ENCODE results near the gene ZNRF1. TPM values are rescaled to one million over a fixed set of nuclear protein-coding genes. Genes with fewer than 3 reads are reported as not detected.

The ZNRF1 gene
- total RNA-seq (2016; rRNA removed; fragmentation: Illumina TruSeq; extraction: Trizol) (32.3 and 43.9 TPM in 2 replicates), polyA plus RNA-seq (2011; rRNA removed) (57.8 and 58.7 TPM in 2 replicates), polyA minus RNA-seq (2011; rRNA and poly(A)+ RNA removed; ENCODE audit: low replicate concordance) (21.3 and 56.1 TPM in 2 replicates), Bru-seq, nascent RNA (percentile 89 among the genes with signal in this experiment), BruChase-seq, experiment 1, labeled RNA remaining after a 6-hour chase (percentile 87 among the genes with signal in this experiment), BruChase-seq, experiment 2, labeled RNA remaining after a 2-hour chase (percentile 91 among the genes with signal in this experiment)
- total RNA-seq (2016; cell fraction: cytosol; rRNA removed; fragmentation: Illumina TruSeq; extraction: Trizol; ENCODE audit: low read depth): 46.2 and 52.2 TPM in 2 replicates
- 26.3 and 43.8 TPM in 2 replicates for total RNA-seq (2016; cell fraction: insoluble cytoplasmic fraction; rRNA removed; fragmentation: Illumina TruSeq; extraction: Trizol)
- 73.9 and 84.0 TPM in 2 replicates for total RNA-seq (2016; cell fraction: membrane; rRNA removed; fragmentation: Illumina TruSeq; extraction: Trizol)
- total RNA-seq (2016; cell fraction: nucleus; rRNA removed; fragmentation: Illumina TruSeq; extraction: Trizol): 34.9 and 38.5 TPM in 2 replicates
- 49.3 and 50.7 TPM in 2 replicates for polyA plus RNA-seq (2011; cell fraction: cytosol; rRNA removed)
- polyA plus RNA-seq (2011; cell fraction: nucleus; rRNA removed): 53.8 and 60.6 TPM in 2 replicates
- polyA plus RNA-seq (2012): 60.3 and 61.1 TPM in 2 replicates
- 58.2 and 74.1 TPM in 2 replicates for polyA plus RNA-seq (2016; cell fraction: cytosol; fragmentation: Illumina TruSeq; extraction: Trizol; ENCODE audit: low read depth)
- polyA plus RNA-seq (2016; cell fraction: insoluble cytoplasmic fraction; fragmentation: Illumina TruSeq; extraction: Trizol; ENCODE audit: low read depth): 57.0 and 68.2 TPM in 2 replicates
- polyA plus RNA-seq (2016; cell fraction: membrane; fragmentation: Illumina TruSeq; extraction: Trizol; ENCODE audit: low read depth): 93.8 and 103 TPM in 2 replicates
- 95.3 and 97.7 TPM in 2 replicates for polyA plus RNA-seq (2016; cell fraction: nucleus; fragmentation: Illumina TruSeq; extraction: Trizol; ENCODE audit: insufficient read depth, low read depth)
- 36.5 and 37.9 TPM in 2 replicates for polyA minus RNA-seq (2011; cell fraction: cytosol; rRNA and poly(A)+ RNA removed)
- 56.4 and 57.4 TPM in 2 replicates for polyA minus RNA-seq (2011; cell fraction: nucleus; rRNA and poly(A)+ RNA removed)
- long read RNA-seq, experiment 1, full-length matches to known transcripts: 14 of 19 reads
- long read RNA-seq, experiment 1, partial matches to known transcripts: 2 of 19 reads
- long read RNA-seq, experiment 1, other reads (novel, unspliced or antisense): 3 of 19 reads
- long read RNA-seq, experiment 2, full-length matches to known transcripts: 201 of 244 reads
- long read RNA-seq, experiment 2, partial matches to known transcripts: 9 of 244 reads
- long read RNA-seq, experiment 2, other reads (novel, unspliced or antisense): 34 of 244 reads

GRCh38 chr16:74998481-74999218, at the start of gene ZNRF1:
TSS of gene ZNRF1 (plus strand) at chr16:74999024. CDS start at chr16:74999672, 648 bp downstream.
- Histone ChIP-seq H3K9ac (ENCODE audit: insufficient read depth, low read depth, low read length) (peak within 1 kb of the TSS; percentile 81), H2AFZ (ENCODE audit: low read length) (no peak within 1 kb of the TSS), H3K4me3 (replicated peaks in 1 of 3; ENCODE audit: insufficient read depth in 1 of 3, low read depth in 2 of 3, low read length in 3 of 3) (peak within 1 kb of the TSS; percentile 76 to 94 (median 80)), H3K9me3 (ENCODE audit: low read length) (no peaks in the 10 kb centered on the region), H3K27me3 (ENCODE audit: control insufficient read depth in 1 of 2, insufficient read depth in 2 of 2, low read length in 2 of 2) (no peaks in the 10 kb centered on the region; a peak in 1 of 5 replicates), H3K4me1 (ENCODE audit: insufficient read depth, low read length) (peaks cover 75% of the 10 kb centered on the region), H3K36me3 (replicated peaks in 1 of 2; ENCODE audit: control insufficient read depth in 1 of 2, insufficient read depth in 2 of 2, low read length in 2 of 2) (peaks cover 3 to 5% of the 10 kb centered on the region in 2 experiments; a peak in 3 of 5 replicates), H3K4me2 (ENCODE audit: low read depth, low read length) (peak within 1 kb of the TSS; percentile 97), H3K79me2 (ENCODE audit: insufficient read depth, low read length) (peaks cover 45% of the 10 kb centered on the region), H4K20me1 (ENCODE audit: insufficient read depth, low read length) (peaks cover 41% of the 10 kb centered on the region), H3K27ac (ENCODE audit: extremely low read length, insufficient read depth, low read length) (peak within 1 kb of the TSS; percentile 91)
- no TSS peak for BruUV-seq (replicated peaks)
- WGBS (ENCODE audit: low lambda C conversion rate): under 1% methylated on average over 29 of the region's 73 CpGs
- DNase-seq (ENCODE audit: low spot score) (peak; percentile 82), ATAC-seq (peak; percentile 73), FAIRE-seq (peak; percentile 15)
- intact Hi-C loops (cut with micrococcal nuclease; ENCODE audit: unreplicated experiment): loop anchor here (1.0 to 5.0 kb wide), 3 partner anchors 72 to 249 kb away; no protein-coding TSS in a partner anchor
- ChIA-PET CTCF (ENCODE audit: low intra/inter-chr PET ratio, low total read pairs) (interaction anchor here (1.1 to 1.9 kb wide), 2 partner anchors 98 to 112 kb away, joined by 4 to 11 read pairs; no protein-coding TSS in a partner anchor), POLR2A (interaction anchor here (0.6 to 3.1 kb wide), 9 partner anchors 11 to 435 kb away, joined by 3 to 47 read pairs (median 8); partner anchors contain the start of genes CFDP1, LDHD and WDR59)
- in situ Hi-C loops (cut with HindIII; ENCODE audit: extremely low pct_ligation_motif_present, low pct_unique_long_range_greater_than_20kb): loop anchor here (10.0 kb wide), 1 partner anchor 106 kb away; no protein-coding TSS in a partner anchor
- peak; percentile 67 for TF ChIP-seq ZNF687 (CRISPR knock-in tag; IDR thresholded peaks at IDR 0.05)
- no peak; the same call in 1 of the 2 replicates for TF ChIP-seq TMF1 (CRISPR knock-in tag; IDR thresholded peaks at IDR 0.05; ENCODE audit: low read depth)
- TF ChIP-seq IRF9 (CRISPR knock-in tag; IDR thresholded peaks at IDR 0.05; ENCODE audit: borderline replicate concordance): no peak
- TF ChIP-seq ZNF383 (CRISPR knock-in tag; IDR thresholded peaks at IDR 0.05; ENCODE audit: borderline replicate concordance): no peak
- TF ChIP-seq ZNF207 (IDR thresholded peaks at IDR 0.05; ENCODE audit: borderline replicate concordance): no peak
- TF ChIP-seq TFAP4 (IDR thresholded peaks at IDR 0.05; ENCODE audit: borderline replicate concordance, low read depth): peak; percentile 53; the same call in 1 of the 2 replicates
- no peak for TF ChIP-seq ATF1 (CRISPR knock-in tag; IDR thresholded peaks at IDR 0.05)
- no peak for TF ChIP-seq PPARG (CRISPR knock-in tag; conservative IDR thresholded peaks at IDR 0.05)
- TF ChIP-seq BRD4 (CRISPR knock-in tag; IDR thresholded peaks at IDR 0.05): no peak
- no peak; the same call in 1 of the 2 replicates for TF ChIP-seq ZSCAN21 (CRISPR knock-in tag; IDR thresholded peaks at IDR 0.05; ENCODE audit: borderline replicate concordance)

All from HepG2 (cell line).